NCI-H146 treated with DMSO at 0.1 percent for 48 hours (cell line): ENCODE data around the gene FGL2.
"Not testable (repeated sequence)": the region's sequence is repeated elsewhere in the genome, so short reads cannot be mapped to it uniquely, and the experiment has no call there.

Experiments used
- DNase-seq: peaks from one replicate; lab custom pipeline; 2025; ENCODE audit not compliant: unreplicated experiment; lab: John Stamatoyannopoulos, UW

The FGL2 gene, protein sequence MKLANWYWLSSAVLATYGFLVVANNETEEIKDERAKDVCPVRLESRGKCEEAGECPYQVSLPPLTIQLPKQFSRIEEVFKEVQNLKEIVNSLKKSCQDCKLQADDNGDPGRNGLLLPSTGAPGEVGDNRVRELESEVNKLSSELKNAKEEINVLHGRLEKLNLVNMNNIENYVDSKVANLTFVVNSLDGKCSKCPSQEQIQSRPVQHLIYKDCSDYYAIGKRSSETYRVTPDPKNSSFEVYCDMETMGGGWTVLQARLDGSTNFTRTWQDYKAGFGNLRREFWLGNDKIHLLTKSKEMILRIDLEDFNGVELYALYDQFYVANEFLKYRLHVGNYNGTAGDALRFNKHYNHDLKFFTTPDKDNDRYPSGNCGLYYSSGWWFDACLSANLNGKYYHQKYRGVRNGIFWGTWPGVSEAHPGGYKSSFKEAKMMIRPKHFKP

DNA sequence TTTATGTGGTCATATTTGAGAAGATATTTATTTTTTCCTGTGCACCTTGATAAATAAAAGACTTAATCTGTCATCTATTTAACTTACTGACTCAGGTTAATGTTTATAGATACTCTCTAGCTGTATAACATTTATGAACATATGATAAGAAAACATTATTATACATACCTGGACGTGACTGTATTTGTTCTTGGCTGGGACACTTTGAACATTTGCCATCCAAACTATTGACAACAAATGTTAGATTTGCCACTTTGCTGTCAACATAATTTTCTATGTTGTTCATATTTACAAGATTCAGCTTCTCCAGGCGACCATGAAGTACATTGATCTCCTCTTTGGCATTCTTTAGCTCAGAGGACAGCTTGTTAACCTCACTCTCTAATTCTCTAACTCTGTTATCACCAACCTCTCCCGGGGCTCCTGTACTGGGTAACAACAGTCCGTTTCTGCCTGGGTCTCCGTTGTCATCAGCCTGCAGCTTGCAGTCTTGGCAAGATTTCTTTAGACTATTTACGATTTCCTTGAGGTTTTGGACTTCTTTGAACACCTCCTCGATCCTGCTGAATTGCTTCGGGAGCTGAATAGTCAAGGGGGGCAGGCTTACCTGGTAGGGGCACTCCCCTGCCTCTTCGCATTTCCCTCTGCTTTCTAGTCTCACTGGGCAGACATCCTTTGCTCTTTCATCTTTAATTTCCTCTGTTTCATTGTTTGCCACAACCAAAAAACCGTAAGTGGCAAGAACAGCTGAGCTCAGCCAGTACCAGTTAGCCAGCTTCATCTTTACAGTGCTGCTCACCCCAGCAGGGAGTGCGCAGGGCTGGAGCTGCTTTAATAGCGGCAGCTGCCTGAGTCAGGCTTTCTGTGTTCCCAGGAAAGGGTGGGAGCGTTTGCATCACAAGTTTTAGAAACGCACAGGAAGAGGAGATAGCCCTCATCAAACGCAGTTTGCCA, at the start of gene FGL2:
TSS of gene FGL2 (minus strand) at position 807 of the 954 bp plus-strand sequence. CDS start at position 781, 26 bp downstream.
- DNase-seq: peak; percentile 38

DNA sequence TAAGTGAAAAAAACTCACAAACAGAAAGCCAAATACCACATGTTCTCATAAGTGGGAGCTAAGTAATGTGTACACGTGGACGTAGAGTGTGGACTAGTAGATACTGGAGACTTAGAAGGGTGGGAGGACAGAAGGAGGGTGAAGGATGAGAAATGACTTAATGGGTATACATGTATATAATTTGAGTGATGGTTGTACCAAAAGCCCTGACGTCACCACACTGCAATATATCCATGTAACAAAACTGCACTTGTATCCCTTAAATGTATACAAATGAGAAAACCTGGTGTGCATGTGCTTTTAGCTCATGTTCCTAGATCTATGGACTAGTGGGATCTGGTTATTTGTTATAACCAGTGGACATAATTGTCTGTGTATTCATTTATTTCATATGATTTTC, 48.5 kb upstream of the FGL2 start:
- DNase-seq: no peak

DNA sequence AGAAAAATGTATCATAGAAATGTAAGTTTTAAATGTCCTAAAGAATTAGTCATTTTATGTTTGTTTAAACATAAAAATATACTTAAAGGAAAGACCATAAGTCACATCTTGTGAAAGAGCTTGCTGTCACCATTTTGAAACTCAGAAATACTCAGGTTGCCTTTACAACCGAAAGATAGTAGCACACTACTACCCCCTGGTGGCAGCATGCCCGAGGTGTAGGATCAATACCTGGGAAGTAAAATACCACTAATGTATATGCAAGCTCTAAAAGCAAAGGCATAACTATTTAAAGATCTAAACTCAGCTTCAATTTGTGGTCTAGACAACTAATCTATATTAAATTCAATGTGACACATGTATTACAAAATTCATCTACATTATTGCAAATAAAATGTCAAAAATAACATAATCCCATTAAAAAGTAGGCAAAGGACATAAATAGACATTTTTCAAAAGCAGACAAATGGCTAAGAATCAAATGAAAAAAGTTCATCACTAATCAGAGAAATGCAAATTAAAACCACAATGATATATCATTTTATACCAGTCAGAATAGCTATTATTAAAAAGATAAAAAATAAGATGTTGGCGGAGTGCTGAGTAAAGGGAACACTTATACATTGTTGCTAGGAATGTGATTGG, 47.7 kb upstream of the FGL2 start:
- DNase-seq: peak; percentile 58

DNA sequence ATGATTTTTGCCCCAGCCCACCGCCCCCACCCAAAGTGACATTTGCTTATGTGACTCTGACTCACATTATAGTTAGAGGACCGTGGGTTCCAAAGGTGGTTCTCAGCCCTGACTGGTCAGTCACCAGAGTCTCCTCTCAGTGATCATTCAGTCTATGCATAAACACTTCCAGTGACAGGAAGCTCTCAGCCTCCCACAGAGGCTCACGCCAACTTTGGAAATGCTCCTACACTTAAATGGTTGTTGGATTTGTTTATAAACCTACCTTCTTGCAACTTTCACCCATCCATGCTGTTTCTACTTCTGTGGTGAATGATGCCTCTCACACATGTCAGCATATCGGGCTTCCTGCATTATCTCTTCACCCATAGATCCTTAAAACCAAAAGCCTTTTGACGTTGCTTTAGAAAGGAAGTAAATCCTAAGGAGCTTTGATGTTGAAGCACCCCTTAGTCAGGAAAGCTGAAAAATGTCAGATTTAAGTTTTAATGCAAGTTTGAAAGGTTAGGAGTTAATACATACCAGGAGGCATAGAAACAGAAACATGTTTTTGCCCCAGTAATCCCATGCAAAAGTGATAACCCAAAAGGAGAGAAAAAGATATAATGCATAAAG, 46.5 kb upstream of the FGL2 start:
- DNase-seq: no peak

DNA sequence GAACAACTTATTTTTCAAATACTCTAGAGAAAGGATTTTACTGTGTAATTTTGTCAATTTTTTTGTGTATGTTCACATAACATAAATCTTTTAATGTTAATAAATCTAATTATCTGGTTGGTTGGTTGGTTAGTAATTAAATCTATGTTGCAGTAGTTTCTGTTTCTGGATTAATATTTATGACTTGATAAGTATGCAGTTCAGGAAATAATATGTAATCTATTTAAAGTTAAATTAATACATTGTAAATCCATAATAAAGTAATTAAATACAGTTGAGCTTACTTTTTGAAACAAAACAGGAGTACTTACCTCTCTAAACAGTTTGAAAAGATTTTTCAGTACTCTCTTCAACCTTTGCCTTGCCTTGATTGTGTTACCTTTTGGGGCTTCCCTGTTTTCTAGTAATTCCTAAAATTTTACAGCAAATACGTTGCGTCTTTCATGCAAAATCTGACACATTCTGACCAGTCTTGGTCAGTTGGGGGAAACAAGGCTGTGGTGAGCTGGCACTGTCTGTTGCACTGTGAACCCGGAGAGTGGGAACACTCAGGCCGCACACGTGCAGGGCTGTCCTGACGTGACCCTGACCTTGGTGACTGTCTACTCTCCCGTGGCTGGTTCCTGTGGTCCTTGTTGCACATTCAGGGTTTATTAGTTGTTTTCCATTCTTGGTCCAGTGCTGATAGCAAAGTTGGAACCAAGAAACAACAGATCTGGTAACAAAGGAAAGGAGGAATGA, 45.6 kb upstream of the FGL2 start:
- no peak for DNase-seq

DNA sequence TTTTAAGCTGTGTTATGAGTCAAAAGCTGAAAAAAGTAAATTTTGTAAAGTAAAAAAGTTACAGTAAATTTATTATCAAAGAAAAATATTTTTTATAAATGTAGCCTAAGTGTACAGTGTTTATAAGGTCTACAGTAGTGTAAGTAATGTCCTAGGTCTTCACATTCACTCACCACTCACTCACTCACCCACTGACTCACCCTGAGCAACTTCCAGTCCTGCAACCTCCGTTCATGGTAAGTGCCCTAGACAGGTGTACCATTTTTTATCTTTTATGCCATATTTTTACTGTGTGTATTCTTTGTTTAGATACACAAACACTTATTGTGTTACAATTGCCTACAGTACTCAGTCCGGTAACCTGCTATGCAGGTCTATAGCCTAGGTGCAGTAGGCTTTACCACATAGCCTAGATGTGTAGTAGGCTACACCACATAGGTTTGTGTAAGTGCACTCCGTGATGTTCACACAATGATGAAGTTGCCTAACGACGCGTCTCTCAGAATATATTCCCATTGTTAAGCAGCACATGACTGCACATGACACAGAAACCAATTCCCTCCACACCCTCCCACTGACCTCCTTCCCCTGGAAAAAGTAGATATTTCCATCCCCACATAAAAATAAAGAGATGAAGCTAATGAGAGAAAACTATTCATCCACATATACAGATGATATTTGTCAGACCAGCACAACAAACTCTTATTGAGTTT, 44.8 kb upstream of the FGL2 start:
- DNase-seq: no peak

DNA sequence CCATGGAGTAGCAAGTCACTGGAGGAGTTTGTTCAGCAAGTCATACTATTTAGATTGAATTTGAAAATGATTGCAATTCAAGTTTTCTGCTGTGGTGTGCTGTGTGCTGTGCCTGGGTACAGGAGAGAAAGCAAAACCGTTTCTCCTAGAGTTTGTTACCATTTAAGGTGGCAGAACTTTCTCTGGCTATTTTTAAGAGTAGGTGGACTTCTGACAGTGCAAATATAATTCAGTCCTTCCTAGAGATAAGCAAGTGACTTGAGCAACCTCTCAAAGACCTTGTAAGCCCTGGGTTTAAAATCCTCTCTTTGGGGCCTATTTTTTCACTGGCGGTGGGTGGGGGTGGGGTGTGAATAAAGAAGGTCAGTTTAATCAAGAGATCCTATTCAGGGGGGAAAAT, 42.9 kb upstream of the FGL2 start:
- DNase-seq: no peak

DNA sequence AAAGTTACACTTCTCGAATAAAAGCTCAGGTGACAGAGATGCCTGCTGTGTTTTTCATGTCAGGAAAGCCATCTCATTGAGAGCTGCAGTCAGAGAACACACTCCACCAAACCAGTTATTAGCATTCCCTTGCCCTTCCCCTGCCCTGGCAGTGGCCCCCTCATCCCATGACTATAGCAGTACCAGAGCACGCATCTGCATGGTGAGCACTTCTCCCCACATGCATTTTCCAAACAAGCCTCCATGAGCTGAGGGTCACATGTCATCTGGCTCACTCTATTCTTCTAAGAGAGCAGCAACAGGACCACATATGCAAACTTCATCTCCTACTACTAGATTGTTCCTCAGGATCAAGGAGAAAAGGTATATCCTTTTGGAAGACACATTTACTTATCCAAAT, 42.4 kb upstream of the FGL2 start:
- no peak for DNase-seq

DNA sequence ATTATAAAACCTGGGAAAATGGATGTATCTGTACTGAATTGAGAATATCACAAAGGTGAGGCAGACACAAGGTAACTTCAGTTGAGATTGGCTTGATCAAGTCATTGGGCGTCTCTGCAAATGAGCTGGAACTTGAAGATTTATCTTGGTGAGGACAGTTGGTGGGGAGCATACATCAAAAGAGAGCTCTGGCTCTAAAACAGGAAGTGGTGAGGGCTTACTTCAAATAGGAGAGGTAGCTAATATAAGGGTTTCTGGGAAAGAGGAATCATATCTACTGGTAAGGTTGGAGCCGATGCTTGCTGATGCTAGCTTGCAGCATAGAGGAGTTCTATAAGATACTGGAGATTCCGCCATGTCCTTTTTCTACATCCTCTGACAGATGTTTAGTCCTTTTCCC, 39.9 kb upstream of the FGL2 start:
- no peak for DNase-seq

DNA sequence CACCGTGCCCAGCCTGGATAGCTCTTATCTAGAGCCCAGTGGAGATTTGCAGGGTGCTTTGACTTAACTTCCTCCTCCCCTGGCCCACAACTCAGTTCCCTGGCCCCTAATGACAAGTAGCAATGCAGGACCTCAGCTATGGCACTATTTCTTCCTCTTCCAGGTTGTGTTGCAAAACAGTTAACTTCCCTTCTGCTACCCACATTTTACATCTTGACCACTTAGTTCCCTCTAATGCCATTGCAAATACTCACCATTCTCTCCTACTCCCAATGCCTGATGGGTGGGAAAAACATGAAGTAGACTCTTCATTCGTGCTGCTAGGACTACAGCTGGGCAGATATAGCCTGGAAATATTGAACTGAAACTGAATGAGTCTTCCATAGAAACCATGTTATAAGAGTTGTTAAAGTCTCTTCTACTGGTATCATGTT, 39.1 kb upstream of the FGL2 start:
- DNase-seq: no peak

DNA sequence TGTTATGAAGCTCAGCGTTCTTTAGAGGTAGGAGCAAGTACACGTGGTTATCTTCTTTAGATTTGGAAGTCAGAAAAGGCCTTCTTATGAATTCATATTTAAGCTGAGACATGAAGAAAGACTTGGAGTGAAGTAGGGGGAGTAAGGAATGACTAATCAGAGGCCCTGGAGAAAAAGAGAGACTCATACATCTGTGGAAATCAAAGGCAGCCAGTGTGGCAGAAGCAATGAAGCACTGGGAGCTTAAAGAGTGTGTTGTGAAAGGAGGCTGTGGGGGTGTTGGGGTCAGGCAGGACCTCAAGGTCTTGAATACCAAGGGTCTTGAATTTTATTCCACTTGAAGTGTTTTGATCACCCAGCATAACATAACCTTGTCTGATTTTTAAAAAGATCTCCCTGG, 35.7 kb upstream of the FGL2 start:
- DNase-seq: no peak

DNA sequence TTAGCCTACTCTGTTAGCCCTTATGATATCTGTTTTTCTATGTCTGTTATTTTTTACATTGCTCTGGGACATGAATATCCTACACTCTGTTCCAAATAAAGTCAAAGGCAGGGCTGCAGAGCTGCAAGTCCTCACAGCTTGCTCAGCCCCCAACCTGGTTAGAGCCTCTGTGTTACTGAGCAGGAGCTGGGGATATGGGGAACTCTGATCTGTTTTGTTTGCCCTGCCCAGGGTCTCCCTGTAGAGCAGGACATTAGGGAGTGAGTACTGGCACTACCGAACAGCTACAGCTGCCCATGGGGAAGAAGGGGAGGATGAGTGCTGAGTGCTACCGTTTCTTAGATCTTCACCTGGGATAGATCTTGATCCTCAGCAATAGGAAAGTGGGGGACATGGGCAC, 32.8 kb upstream of the FGL2 start:
- DNase-seq: no peak

DNA sequence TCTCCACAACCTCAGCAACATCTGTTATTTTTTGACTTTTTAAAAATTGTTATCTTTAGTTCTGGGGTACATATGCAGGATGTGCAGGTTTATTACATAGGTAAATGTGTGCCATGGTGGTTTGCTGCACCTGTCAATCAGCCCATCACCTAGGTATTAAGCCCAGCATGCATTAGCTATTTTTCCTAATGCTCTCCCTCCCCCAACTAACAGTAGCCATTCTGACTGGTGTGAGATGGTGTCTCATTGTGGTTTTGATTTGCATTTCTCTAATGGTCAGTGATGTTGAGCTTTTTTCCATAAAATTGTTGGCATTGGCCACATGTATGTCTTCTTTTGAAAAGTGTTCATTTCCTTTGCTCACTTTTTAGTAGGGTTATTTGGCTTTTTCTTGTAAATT, 29.2 kb upstream of the FGL2 start:
- not testable (repeated sequence) for DNase-seq

DNA sequence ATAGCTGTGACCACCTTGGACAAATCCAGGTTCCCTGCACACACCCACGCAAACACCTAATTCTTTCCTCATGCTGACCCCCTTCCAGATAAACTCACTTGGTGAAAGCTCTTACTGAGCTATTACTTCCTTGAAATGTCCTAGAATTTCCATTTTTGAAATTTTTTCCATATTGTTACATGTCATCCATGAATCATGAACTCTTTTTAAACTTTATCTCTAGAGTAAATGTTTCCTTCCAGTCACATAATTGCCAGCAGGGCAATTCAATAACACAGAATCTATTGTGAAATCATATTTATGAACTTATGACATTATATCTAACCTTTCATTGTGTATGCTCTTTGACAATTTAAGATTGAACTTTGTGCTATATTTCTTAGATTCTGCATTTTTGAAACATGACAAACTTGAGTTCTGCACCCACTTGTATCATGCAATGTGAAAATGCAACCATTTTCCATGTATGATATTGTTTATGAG, 26.8 kb upstream of the FGL2 start:
- DNase-seq: no peak

DNA sequence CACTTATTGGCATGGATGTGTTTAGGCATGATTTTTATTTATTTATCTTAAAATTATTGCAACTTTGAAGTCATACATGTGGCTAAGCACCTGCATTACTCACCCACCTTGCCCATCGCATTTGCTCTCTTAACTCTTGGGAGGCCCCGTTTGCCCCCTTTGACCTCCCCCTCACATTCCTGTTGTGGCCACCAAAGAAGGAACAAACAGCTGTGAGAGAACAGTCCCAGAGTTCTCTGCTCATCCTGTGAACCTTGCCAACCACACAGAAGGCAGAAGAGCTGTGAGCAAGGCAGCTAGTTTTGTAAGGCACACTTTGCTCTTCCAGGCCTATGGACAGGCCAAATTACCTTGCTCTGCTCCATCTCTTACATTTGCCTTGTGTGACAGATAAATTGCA, 23.6 kb upstream of the FGL2 start:
- no peak for DNase-seq

DNA sequence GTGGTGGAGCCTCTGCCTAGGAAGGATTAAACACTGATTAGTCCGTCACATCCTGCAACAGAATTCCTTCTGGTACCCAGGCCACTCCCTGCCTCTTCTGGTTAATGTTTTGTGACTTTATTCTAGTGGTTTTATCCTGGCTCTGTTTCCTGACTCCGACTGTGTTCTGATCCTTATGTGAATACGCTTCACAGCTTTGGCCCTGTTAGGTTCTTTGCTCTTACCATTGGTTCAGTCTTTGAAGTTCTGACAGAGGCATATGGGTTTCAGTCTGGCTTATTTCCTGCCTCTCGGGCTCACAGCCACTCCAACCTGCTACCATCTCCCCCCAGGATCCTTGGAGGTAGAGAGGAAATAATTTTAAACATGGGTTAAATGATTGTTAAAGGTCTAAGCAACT, 23.2 kb upstream of the FGL2 start:
- no peak for DNase-seq

DNA sequence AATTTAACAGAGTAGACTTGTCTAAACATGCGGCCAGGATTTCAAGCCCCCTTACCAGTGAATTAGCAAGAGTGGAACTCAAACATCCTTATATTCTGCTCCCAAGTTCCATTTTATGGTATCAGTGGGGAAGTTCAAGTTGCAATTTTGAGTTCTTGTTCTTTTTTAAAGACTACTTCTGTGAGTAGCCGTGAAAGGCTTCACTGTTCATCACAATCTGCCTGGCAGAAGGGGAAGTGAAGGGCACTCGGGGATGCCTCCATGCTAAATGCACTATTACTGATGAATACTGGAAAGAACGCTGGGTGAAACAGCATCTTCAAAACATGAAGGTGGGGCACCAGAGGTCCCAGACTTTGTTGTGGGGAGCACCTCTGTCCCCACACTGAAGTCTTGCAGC, 22.4 kb upstream of the FGL2 start:
- no peak for DNase-seq

DNA sequence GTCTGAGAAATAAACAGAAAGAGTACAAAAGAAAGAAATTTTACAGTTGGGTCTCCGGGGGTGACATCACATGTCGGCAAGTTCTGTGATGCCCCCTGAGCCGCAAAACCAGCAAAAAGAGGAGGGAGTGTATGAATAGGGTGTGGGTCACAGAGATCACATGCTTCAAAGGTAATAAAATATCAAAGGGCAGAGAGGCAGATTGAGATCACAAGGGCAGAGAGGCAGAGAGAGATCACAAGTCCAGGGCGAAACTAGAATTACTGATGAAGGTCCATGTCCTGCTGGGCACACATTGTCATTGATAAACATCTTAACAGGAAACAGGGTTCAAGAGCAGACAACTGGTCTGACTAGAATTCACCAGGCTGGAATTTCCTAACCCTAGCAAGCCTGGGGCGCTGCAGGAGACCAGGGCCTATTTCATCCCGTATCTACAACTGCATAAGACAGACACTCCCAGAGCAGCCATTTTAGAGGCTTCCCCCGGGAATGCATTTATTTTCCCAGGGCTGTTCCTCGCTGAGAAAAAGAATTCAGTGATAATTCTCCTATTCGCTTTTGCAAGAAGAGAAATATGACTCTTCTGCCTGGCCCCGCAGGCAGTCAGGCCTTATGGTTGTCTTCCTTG, 20.2 kb upstream of the FGL2 start:
- DNase-seq: not testable (repeated sequence)
